GM13976 (cell line): ENCODE data around the gene GTF2F2.

Source experiments
- DNase-seq: peaks from one replicate; pipeline ENCODE4 v3.0.0; 2012; ENCODE audit warnings: low spot score
- CTCF ChIP-seq: IDR thresholded peaks from 2 replicates; pipeline ENCODE4 v1.5.1; 2012; ENCODE audit warnings: borderline replicate concordance, mild to moderate bottlenecking; ENCODE audit not compliant: insufficient read depth; ENCODE audit errors: extremely low read depth, missing control alignments, control extremely low read depth
- in situ Hi-C: fragments of 300-500 bp; cut with MboI; formaldehyde crosslinking; loops from one replicate; pipeline ENCODE4 v1.12.0; 2022; ENCODE audit warnings: low sequenced_read_pairs, mixed read lengths, inconsistent platforms; ENCODE audit not compliant: unreplicated experiment

GTF2F2 gene

GRCh38 chr13:45316338-45316737 is 196.0 kb downstream of the GTF2F2 start:
- DNase-seq: no peak
- in situ Hi-C loops: no loop called here
- TF ChIP-seq CTCF: no peak

- in situ Hi-C loops: no loop called here
- TF ChIP-seq CTCF: no peak
- DNase-seq: no peak
Measured at GRCh38 chr13:45316996-45317395, 196.7 kb downstream of the GTF2F2 start.

- in situ Hi-C loops: no loop called here
- DNase-seq: no peak
- no peak for TF ChIP-seq CTCF
Measured at GRCh38 chr13:45320876-45321629, 200.7 kb downstream of the GTF2F2 start.

DNA sequence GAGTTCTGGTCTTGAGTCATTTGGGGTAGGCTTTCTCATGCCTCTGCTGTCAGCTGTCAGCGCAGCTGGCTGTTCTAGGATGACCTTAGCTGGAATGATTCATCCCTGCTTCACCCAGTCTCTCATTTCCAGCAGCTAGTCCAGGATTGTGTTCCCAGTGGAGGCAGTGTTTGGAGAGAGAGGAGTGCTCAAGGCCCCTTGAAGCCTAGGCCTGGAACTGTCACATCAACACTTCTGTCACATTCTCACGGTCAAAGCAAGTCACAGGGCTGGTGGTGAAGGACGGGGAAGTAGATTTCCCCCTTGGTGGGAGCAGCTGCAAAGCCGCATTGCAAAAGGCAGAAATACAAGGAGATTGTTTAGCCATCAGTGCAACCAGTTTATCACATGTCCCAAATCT is 205.5 kb downstream of the GTF2F2 start:
- TF ChIP-seq CTCF: no peak
- no peak for DNase-seq
- in situ Hi-C loops: no loop called here

GRCh38 chr13:45327253-45327955 is 207.1 kb downstream of the GTF2F2 start:
- DNase-seq: no peak
- no peak for TF ChIP-seq CTCF
- in situ Hi-C loops: no loop called here

DNA sequence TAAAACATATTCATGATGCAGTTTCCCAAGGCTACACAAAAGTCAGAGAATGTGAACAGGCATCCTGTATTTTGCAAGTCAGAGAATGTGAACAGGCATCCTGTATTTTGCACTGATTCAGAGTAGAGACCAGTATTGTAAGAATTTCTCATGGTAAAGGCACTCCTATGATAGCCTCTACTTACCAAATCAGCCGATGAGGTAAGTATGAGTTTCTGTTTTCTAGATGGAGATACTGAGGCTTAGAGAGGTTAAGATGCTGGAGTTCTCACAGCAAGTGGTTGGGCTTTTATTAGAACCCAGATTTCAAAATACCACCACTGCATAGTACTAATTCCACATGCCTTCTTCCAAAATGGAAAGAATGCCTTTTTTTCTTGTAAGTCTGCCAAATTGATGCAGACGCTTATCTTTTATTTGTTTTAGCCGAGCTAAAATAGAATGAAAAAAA is 208.4 kb downstream of the GTF2F2 start:
- no peak for TF ChIP-seq CTCF
- DNase-seq: no peak
- in situ Hi-C loops: no loop called here
